Amniotic stem cell (primary cell): ENCODE data around the gene ST6GALNAC6.

Experiments
- DNase-seq: peaks from one replicate; lab custom pipeline; 2025; lab: John Stamatoyannopoulos, UW

The ST6GALNAC6 gene

GRCh38 chr9:127931092-127931881, 31.9 kb upstream of the ST6GALNAC6 start:
- peak; percentile 42 for DNase-seq

- DNase-seq, result peak; percentile 73
Measured at GRCh38 chr9:127930231-127931091, 31.1 kb upstream of the ST6GALNAC6 start, which contains the start of gene PIP5KL1. Gene PIP5KL1, minus strand, starts transcription at chr9:127930777. Its CDS starts 25 bp downstream, at chr9:127930752.

GRCh38 chr9:127929625-127929979, 30.2 kb upstream of the ST6GALNAC6 start:
- no peak for DNase-seq

- DNase-seq, result no peak
Measured at GRCh38 chr9:127928676-127929624, 29.5 kb upstream of the ST6GALNAC6 start.

- DNase-seq, result no peak
Measured at GRCh38 chr9:127927988-127928675, 28.7 kb upstream of the ST6GALNAC6 start.

- DNase-seq, result no peak
Measured at GRCh38 chr9:127927201-127927987, 28.0 kb upstream of the ST6GALNAC6 start.

GRCh38 chr9:127926906-127927200, 27.4 kb upstream of the ST6GALNAC6 start:
- DNase-seq, result no peak

GRCh38 chr9:127925959-127926905, 26.8 kb upstream of the ST6GALNAC6 start:
- no peak for DNase-seq

- no peak for DNase-seq
Measured at GRCh38 chr9:127924736-127925444, 25.5 kb upstream of the ST6GALNAC6 start.

- DNase-seq, result peak; percentile 88
Measured at GRCh38 chr9:127923771-127924170, 24.4 kb upstream of the ST6GALNAC6 start.

GRCh38 chr9:127923046-127923445, 23.6 kb upstream of the ST6GALNAC6 start:
- no peak for DNase-seq

GRCh38 chr9:127921557-127922120, 22.2 kb upstream of the ST6GALNAC6 start:
- DNase-seq, result no peak

GRCh38 chr9:127920794-127921193, 21.4 kb upstream of the ST6GALNAC6 start:
- DNase-seq, result no peak

- peak; percentile 99 for DNase-seq
Measured at GRCh38 chr9:127919253-127919815, 19.9 kb upstream of the ST6GALNAC6 start.

- no peak for DNase-seq
Measured at GRCh38 chr9:127918183-127919107, 19.0 kb upstream of the ST6GALNAC6 start.

GRCh38 chr9:127917603-127918002, 18.2 kb upstream of the ST6GALNAC6 start:
- DNase-seq, result no peak
